ENCODE measurements around the gene CWC25. TPM values are rescaled to one million over a fixed set of nuclear protein-coding genes. Genes with fewer than 3 reads are reported as not detected.

CWC25 gene
- polyA plus RNA-seq, 1 of the 3 experiments (the other 2 are of a cell fraction): 15.6 TPM

DNA sequence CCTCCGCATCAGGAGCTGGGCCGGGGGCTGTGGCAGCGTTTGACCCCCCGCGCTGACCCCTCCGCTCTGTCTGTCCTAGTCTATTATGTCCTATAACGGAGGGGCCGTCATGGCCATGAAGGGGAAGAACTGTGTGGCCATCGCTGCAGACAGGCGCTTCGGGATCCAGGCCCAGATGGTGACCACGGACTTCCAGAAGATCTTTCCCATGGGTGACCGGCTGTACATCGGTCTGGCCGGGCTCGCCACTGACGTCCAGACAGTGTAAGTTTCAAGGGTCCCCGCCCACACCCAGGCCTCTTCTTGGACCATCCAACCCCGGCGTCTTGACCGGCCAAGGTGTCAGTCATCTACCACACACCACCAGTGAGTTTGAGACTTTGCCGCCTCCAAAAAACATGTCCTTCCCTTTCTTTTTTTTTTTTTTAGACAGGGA lies 72.0 kb downstream of the CWC25 start:
- CTCF ChIA-PET: interaction anchor here (0.7 to 3.7 kb wide), 4 partner anchors 8 to 18 kb away, joined by 3 to 30 read pairs (median 6); no protein-coding TSS in a partner anchor
- TF ChIP-seq, protein P1, sequence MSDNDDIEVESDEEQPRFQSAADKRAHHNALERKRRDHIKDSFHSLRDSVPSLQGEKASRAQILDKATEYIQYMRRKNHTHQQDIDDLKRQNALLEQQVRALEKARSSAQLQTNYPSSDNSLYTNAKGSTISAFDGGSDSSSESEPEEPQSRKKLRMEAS (IDR thresholded peaks at IDR 0.05; ENCODE audit: low read depth): no peak
- TF ChIP-seq, protein P2, sequence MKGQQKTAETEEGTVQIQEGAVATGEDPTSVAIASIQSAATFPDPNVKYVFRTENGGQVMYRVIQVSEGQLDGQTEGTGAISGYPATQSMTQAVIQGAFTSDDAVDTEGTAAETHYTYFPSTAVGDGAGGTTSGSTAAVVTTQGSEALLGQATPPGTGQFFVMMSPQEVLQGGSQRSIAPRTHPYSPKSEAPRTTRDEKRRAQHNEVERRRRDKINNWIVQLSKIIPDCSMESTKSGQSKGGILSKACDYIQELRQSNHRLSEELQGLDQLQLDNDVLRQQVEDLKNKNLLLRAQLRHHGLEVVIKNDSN (IDR thresholded peaks at IDR 0.05; ENCODE audit: borderline replicate concordance, low read depth): no peak
- no peak for TF ChIP-seq FOSL2 (IDR thresholded peaks at IDR 0.05; ENCODE audit: borderline replicate concordance, low read depth)
- no peak for TF ChIP-seq EZH2phosphoT487 (IDR thresholded peaks at IDR 0.05; ENCODE audit: borderline replicate concordance, low read depth)
- TF ChIP-seq NRF1 (IDR thresholded peaks at IDR 0.05; ENCODE audit: low read depth, low read length): no peak
- TF ChIP-seq GABPA (IDR thresholded peaks at IDR 0.05; ENCODE audit: low read depth): no peak
- no peak for TF ChIP-seq ELF1 (IDR thresholded peaks at IDR 0.05)
- TF ChIP-seq TCF12 (IDR thresholded peaks at IDR 0.05): no peak
- peak overlapping the region; percentile 91 to 93 for H3K4me3 ChIP-seq (ENCODE audit: low read depth in 2 of 2, low read length in 1 of 2)
- H3K27ac ChIP-seq (ENCODE audit: low read depth in 2 of 2, low read length in 1 of 2): peak overlapping the region; percentile 58 to 89; a peak in 3 of 4 replicates
- H3K79me2 ChIP-seq (ENCODE audit: insufficient read depth): peaks cover 61% of the 10 kb centered on the region
- 5% methylated on average over 15 of the region's 22 CpGs for WGBS (ENCODE audit: low lambda C conversion rate)
- H4K20me1 ChIP-seq (ENCODE audit: insufficient read depth): no peaks in the 10 kb centered on the region
- H3K4me2 ChIP-seq: peak overlapping the region; percentile 100
- H3K4me1 ChIP-seq (ENCODE audit: control insufficient read depth in 1 of 2, insufficient read depth in 2 of 2, low read depth in 1 of 2, low read length in 1 of 2): peaks cover 0 to 20% of the 10 kb centered on the region in 2 experiments; a peak in 1 of 4 replicates
- POLR2A ChIA-PET: interaction anchor here (2.7 kb wide), 1 partner anchor 11 kb away, joined by 12 read pairs; no protein-coding TSS in a partner anchor
- no peak overlapping the region for H2AFZ ChIP-seq (ENCODE audit: low read depth)
- H3K9ac ChIP-seq: peak overlapping the region; percentile 78
- H3K9me3 ChIP-seq: no peaks in the 10 kb centered on the region
- peaks cover 14 to 30% of the 10 kb centered on the region in 2 experiments for H3K36me3 ChIP-seq (replicated peaks in 1 of 2; ENCODE audit: control insufficient read depth in 1 of 2, insufficient read depth in 2 of 2, low read length in 1 of 2)
- no peak for DNase-seq
- no peaks in the 10 kb centered on the region for H3K9me2 ChIP-seq
- no peaks in the 10 kb centered on the region for H3K27me3 ChIP-seq (ENCODE audit: insufficient read depth)
- peaks cover 3% of the 10 kb centered on the region for H3F3A ChIP-seq (replicated peaks; ENCODE audit: insufficient read depth)

DNA sequence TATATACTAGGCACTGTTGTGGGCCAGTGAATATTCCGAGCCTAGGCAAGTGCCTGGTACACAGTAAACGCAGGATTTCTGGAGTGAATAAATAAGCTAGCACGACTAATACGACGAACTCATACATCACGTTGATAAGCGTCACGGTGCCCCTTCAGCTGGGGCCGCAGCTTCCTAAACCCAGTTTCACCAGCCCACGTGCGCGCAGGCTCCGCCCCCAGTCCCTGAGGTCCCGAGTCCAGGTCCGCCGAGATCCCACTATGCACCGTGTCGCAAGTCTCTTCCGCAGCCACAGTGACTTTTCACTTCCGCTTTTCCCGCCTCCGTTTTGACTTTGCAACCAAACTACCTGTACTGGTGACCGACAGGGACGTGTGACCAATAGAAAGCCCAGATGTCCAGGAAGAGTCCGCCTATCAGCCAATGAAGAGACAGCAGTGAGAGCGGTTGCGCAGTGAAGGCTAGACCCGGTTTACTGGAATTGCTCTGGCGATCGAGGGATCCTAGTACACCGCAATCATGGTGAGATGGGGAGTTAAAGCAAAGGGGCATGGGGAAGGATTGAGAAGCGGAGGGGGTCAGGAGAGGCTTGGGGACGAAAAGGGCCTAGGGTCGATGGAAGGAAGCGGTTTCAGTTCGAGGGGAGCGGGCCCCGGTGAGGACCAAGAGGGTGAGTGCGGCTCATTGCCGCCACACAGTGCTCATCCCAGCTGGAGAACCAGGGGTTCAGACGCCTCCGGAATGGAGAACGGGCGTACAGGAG lies 72.6 kb downstream of the CWC25 start, which contains the start of gene PSMB3:
PSMB3 (plus strand) TSS at position 434 of the 763 bp plus-strand sequence; CDS start at position 520, 86 bp downstream.
- Histone ChIP-seq H3K4me1 (ENCODE audit: control insufficient read depth in 1 of 2, insufficient read depth in 2 of 2, low read depth in 1 of 2, low read length in 1 of 2) (peaks cover 0 to 20% of the 10 kb centered on the region in 2 experiments; a peak in 1 of 4 replicates), H3K36me3 (replicated peaks in 1 of 2; ENCODE audit: control insufficient read depth in 1 of 2, insufficient read depth in 2 of 2, low read length in 1 of 2) (peaks cover 11 to 24% of the 10 kb centered on the region in 2 experiments), H3F3A (replicated peaks; ENCODE audit: insufficient read depth) (peaks cover 3% of the 10 kb centered on the region), H3K9ac (peak within 1 kb of the TSS; percentile 78), H3K27me3 (ENCODE audit: insufficient read depth) (no peaks in the 10 kb centered on the region), H2AFZ (ENCODE audit: low read depth) (peak within 1 kb of the TSS; percentile 87), H4K20me1 (ENCODE audit: insufficient read depth) (no peaks in the 10 kb centered on the region), H3K27ac (ENCODE audit: low read depth in 2 of 2, low read length in 1 of 2) (peak within 1 kb of the TSS; percentile 74 to 98), H3K9me3 (no peaks in the 10 kb centered on the region), H3K79me2 (ENCODE audit: insufficient read depth) (peaks cover 61% of the 10 kb centered on the region), H3K9me2 (no peaks in the 10 kb centered on the region), H3K4me2 (peak within 1 kb of the TSS; percentile 100), H3K4me3 (ENCODE audit: low read depth in 2 of 2, low read length in 1 of 2) (peak within 1 kb of the TSS; percentile 91 to 93)
- POLR2A ChIA-PET: interaction anchor here (0.5 to 2.7 kb wide), 6 partner anchors 10 to 96 kb away, joined by 3 to 12 read pairs (median 4); no protein-coding TSS in a partner anchor
- peak; percentile 91 for DNase-seq
- CTCF ChIA-PET: interaction anchor here (0.7 to 3.7 kb wide), 6 partner anchors 9 to 401 kb away, joined by 3 to 30 read pairs (median 4); no protein-coding TSS in a partner anchor
- WGBS (ENCODE audit: low lambda C conversion rate): under 1% methylated on average over 38 of the region's 44 CpGs
- TF ChIP-seq SIN3A (IDR thresholded peaks at IDR 0.05; ENCODE audit: borderline replicate concordance, low read depth, low read length) (peak; percentile 94; the same call in 1 of the 2 replicates), GATA2 (CRISPR knock-in tag; IDR thresholded peaks at IDR 0.05) (no peak), GABPA (IDR thresholded peaks at IDR 0.05; ENCODE audit: low read depth) (peak; percentile 92), TCF12 (IDR thresholded peaks at IDR 0.05) (no peak), RXRA (IDR thresholded peaks at IDR 0.05; ENCODE audit: borderline replicate concordance, low read depth) (no peak), MEF2A (IDR thresholded peaks at IDR 0.05; ENCODE audit: borderline replicate concordance, low read depth) (no peak; the same call in 1 of the 2 replicates), MXI1 (IDR thresholded peaks at IDR 0.05; ENCODE audit: low read depth, low read length) (peak; percentile 99), TAF1 (IDR thresholded peaks at IDR 0.05; ENCODE audit: borderline replicate concordance, low read depth, low read length) (peak; percentile 51), ELF1 (IDR thresholded peaks at IDR 0.05) (peak; percentile 98), POLR2AphosphoS5 (IDR thresholded peaks at IDR 0.05; ENCODE audit: low read depth, low read length) (peak; percentile 66), NRF1 (IDR thresholded peaks at IDR 0.05; ENCODE audit: low read depth, low read length) (peak; percentile 62)
- TF ChIP-seq, protein P3, sequence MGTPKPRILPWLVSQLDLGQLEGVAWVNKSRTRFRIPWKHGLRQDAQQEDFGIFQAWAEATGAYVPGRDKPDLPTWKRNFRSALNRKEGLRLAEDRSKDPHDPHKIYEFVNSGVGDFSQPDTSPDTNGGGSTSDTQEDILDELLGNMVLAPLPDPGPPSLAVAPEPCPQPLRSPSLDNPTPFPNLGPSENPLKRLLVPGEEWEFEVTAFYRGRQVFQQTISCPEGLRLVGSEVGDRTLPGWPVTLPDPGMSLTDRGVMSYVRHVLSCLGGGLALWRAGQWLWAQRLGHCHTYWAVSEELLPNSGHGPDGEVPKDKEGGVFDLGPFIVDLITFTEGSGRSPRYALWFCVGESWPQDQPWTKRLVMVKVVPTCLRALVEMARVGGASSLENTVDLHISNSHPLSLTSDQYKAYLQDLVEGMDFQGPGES (IDR thresholded peaks at IDR 0.05; ENCODE audit: low read depth, low read length): peak; percentile 88
- TF ChIP-seq, protein P4, sequence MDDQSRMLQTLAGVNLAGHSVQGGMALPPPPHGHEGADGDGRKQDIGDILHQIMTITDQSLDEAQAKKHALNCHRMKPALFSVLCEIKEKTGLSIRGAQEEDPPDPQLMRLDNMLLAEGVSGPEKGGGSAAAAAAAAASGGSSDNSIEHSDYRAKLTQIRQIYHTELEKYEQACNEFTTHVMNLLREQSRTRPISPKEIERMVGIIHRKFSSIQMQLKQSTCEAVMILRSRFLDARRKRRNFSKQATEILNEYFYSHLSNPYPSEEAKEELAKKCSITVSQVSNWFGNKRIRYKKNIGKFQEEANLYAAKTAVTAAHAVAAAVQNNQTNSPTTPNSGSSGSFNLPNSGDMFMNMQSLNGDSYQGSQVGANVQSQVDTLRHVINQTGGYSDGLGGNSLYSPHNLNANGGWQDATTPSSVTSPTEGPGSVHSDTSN (IDR thresholded peaks at IDR 0.05): peak; percentile 100
- TF ChIP-seq, protein P1 (IDR thresholded peaks at IDR 0.05; ENCODE audit: low read depth): peak; percentile 99
- TF ChIP-seq, protein P2 (IDR thresholded peaks at IDR 0.05; ENCODE audit: borderline replicate concordance, low read depth): peak; percentile 87
- TF ChIP-seq, protein P5, sequence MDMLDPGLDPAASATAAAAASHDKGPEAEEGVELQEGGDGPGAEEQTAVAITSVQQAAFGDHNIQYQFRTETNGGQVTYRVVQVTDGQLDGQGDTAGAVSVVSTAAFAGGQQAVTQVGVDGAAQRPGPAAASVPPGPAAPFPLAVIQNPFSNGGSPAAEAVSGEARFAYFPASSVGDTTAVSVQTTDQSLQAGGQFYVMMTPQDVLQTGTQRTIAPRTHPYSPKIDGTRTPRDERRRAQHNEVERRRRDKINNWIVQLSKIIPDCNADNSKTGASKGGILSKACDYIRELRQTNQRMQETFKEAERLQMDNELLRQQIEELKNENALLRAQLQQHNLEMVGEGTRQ (IDR thresholded peaks at IDR 0.05; ENCODE audit: borderline replicate concordance, low read depth, low read length): peak; percentile 57; the same call in 1 of the 2 replicates

Measured in SK-N-SH (cell line).